ENCODE results near the gene SINHCAF.

DNA sequence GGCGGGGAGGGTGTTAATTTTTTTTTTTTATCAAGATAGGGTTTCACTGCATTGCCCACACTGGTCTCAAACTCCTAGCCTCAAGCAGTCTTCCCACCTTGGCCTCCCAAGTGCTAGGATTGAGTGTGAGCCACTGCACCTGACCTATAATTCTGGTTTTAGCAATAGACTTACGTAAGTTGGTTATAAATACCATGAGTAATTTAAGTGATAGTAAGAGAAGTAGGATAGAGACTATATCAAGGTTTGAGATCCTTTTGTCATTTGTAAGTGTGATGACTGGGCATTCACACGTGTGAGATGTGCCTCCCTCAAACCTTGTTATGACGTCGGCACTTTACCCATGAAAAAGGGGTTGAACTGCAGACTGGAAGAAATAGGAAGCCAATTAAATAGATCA, 22.5 kb downstream of the SINHCAF start:
- no peak for TF ChIP-seq POLR2A (IDR thresholded peaks at IDR 0.05)
- TF ChIP-seq, protein P1, sequence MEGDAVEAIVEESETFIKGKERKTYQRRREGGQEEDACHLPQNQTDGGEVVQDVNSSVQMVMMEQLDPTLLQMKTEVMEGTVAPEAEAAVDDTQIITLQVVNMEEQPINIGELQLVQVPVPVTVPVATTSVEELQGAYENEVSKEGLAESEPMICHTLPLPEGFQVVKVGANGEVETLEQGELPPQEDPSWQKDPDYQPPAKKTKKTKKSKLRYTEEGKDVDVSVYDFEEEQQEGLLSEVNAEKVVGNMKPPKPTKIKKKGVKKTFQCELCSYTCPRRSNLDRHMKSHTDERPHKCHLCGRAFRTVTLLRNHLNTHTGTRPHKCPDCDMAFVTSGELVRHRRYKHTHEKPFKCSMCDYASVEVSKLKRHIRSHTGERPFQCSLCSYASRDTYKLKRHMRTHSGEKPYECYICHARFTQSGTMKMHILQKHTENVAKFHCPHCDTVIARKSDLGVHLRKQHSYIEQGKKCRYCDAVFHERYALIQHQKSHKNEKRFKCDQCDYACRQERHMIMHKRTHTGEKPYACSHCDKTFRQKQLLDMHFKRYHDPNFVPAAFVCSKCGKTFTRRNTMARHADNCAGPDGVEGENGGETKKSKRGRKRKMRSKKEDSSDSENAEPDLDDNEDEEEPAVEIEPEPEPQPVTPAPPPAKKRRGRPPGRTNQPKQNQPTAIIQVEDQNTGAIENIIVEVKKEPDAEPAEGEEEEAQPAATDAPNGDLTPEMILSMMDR (IDR thresholded peaks at IDR 0.05) = no peak
